T-cell (primary cell): ENCODE results near the gene COPE. TPM values are rescaled to one million over a fixed set of nuclear protein-coding genes. Genes with fewer than 3 reads are reported as not detected.

Experiments
- total RNA-seq, 35 experiments: library from RNA in 6 of 35; stranded (reverse) in 6 of 35; fragments of 120-200 nt in 1 of 35; gene quantifications; one replicate each; pipeline versions ENCODE4 v1.2.1 to v1.2.4 and lab custom pipeline; 2013 to 2026

Gene COPE
- total RNA-seq, 5 donors from 2014 or later (not counting 1 experiment from before 2014, with no cell fraction given), result 148 to 222 (median 189) TPM

Other genes starting within 250 kb of the COPE start
- 10 to 100 TPM; 19.6 to 26.9 (median 25.0) TPM for gene CRTC1, start 235.7 kb downstream of the COPE start, total RNA-seq
- gene COMP, start 128.1 kb downstream of the COPE start, total RNA-seq, result not detected
- 100 to 1,000 TPM; 114 to 143 (median 127) TPM for gene UPF1, start 87.4 kb downstream of the COPE start, total RNA-seq
- gene CERS1, start 23.2 kb downstream of the COPE start, total RNA-seq, result under 1 TPM in 2 of 5 donors, not detected in 3; 0.20 TPM
- 10 to 100 TPM; 42.4 to 55.3 (median 48.1) TPM for gene DDX49, start 328 bp upstream of the COPE start, total RNA-seq
- 1 to 10 TPM in 4 of 5 donors, under 1 TPM in 1; 0.93 to 1.9 (median 1.3) TPM for gene HOMER3, start 21.8 kb upstream of the COPE start, total RNA-seq
- 100 to 1,000 TPM; 114 to 139 (median 119) TPM for gene SUGP2, start 114.1 kb upstream of the COPE start, total RNA-seq
- gene ARMC6, start 114.2 kb upstream of the COPE start, total RNA-seq, result 10 to 100 TPM; 12.8 to 22.7 (median 18.7) TPM
- 10 to 100 TPM; 24.9 to 35.0 (median 30.5) TPM for gene SLC25A42, start 144.6 kb upstream of the COPE start, total RNA-seq
- 10 to 100 TPM; 14.3 to 36.7 (median 34.4) TPM for gene TMEM161A, start 219.1 kb upstream of the COPE start, total RNA-seq